Measurements from ENCODE around the gene ANKRD12.

Gene ANKRD12

GRCh38 chr18:9188359-9189231, 52.0 kb downstream of the ANKRD12 start:
- DNase-seq, result no peak

GRCh38 chr18:9189491-9189890, 52.9 kb downstream of the ANKRD12 start:
- DNase-seq, result no peak

GRCh38 chr18:9191658-9192256, 55.2 kb downstream of the ANKRD12 start:
- no peak for DNase-seq

DNA sequence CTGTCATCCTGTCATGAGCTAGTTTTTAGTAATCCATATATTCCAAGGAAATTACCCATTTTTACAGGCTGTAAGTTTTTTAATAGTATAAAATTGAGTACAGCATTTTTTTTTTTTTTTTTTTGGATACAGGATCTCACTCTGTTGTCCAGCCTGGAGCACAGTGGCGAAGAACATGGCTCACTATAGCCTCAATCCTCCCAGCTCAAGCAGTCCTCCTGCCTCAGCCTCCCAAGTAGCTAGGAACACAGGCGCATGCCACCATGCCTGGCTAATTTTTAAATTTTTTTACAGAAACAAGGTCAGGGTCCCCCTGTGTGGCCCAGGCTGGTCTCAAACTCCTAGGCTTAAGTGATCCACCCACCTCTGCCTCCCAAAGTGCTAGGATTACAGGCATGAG, 56.5 kb downstream of the ANKRD12 start:
- DNase-seq, result no peak

DNA sequence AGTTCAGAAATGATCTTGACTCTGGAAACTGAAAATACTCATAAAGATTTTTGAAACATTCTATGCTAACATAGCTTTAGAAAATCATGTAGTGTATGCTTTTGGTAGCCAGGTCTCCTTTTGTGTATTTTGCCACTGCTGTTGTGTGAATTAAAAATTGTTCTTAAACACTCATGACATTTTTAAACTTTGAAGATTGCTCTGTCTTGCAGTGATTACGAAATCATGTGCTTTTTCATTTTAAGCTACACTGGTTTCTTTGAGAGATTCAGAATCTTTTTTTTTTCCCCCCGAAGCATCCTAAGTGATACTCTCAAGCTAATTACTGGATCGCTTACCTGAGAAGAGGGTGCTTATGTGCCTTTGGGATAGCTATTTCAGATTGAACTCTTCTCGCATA, 60.0 kb downstream of the ANKRD12 start:
- no peak for DNase-seq

DNA sequence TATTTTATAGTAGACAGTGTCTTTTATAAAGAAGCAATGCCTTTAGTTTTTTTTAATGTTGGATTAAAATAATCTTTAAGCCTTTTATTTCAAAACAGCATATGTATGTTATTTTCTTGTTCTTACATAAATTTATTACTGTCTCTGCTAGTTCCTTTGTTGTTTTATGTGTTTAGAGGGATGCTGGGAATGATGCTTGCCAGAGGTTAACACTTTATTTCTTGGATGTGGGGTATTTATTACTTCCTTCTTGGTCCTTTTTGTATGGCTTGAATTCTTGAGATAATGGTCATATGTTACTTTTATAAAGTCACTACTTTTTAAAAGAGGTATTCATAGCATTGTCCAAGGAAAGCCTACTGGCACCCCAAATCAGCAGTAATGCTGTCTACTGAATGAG, 63.1 kb downstream of the ANKRD12 start:
- DNase-seq, result no peak

DNA sequence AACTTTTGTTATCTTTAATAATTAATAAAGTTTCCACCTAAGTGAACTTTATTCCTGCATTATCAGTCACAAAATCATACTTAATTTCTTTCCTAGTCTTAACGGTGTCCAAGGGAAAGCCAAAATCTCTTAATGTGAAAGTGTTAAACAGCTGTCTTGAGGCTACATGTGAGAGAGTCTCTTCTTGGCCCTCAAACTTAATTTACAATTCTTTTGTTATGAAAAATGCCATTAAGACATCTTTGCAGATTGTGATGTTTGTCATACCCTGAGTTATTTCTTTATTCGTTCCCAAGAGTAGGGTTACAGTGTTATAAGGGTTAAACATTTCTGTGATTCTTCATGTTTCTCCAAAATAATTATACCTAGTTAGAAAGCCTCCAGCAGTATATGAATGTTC, 64.6 kb downstream of the ANKRD12 start:
- DNase-seq, result no peak

DNA sequence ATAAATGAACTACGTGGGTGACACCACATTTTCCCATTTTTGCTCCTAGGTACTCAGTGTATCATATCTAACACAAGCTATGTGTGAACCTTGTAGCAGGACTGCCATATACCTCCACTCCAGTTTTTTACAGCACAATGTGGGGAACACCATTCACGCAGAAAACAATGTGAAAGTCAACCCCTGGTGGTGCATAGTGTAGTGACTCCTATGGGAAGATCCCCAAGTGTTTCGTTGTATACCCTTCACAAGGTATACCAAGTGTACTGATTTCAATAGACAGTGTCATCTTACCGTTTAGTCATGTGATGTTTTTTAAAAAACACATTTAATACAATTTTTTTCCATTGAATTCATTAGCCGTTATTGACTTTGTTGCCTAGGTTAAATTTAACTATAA, 68.1 kb downstream of the ANKRD12 start:
- DNase-seq, result no peak

- no peak for DNase-seq
Measured at GRCh38 chr18:9206421-9206820, 69.8 kb downstream of the ANKRD12 start.

- no peak for DNase-seq
Measured at GRCh38 chr18:9209279-9209678, 72.7 kb downstream of the ANKRD12 start.

DNA sequence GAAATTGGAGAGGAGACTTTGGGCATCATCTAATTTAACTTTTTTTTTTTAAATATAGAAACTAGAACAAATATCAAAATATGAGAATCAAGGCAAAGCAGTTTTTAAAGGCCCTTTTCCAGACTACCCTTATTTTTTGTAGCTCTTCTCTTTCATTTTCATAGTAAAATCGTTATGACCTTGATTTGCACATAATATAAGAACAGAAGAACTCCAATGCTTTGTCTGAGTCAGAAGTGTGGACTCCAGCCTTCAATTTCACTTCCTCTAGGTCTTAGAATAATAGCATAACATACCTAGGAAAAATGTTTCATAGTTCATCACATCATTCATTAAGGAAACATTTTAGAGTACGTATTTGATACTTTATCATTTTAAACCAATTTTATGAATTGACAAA, 74.4 kb downstream of the ANKRD12 start:
- DNase-seq, result no peak

DNA sequence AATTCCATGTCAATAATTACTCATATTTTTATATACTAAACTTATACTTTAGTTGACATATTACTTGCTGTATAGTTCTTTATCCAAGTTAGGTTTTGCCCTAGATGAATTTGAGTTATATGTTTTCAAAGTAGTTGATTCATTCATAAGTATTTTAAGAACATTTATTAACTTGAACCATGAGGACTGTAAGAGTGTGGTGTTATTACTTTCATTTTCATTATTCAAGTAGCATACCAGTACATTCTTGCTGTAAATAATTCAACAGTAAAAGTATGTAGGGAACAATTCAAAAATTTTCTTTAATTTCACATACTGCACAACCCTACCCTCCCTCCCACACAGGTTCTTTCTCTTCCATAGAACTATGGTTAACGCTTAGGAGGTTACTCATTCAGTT, 75.4 kb downstream of the ANKRD12 start:
- DNase-seq, result no peak

DNA sequence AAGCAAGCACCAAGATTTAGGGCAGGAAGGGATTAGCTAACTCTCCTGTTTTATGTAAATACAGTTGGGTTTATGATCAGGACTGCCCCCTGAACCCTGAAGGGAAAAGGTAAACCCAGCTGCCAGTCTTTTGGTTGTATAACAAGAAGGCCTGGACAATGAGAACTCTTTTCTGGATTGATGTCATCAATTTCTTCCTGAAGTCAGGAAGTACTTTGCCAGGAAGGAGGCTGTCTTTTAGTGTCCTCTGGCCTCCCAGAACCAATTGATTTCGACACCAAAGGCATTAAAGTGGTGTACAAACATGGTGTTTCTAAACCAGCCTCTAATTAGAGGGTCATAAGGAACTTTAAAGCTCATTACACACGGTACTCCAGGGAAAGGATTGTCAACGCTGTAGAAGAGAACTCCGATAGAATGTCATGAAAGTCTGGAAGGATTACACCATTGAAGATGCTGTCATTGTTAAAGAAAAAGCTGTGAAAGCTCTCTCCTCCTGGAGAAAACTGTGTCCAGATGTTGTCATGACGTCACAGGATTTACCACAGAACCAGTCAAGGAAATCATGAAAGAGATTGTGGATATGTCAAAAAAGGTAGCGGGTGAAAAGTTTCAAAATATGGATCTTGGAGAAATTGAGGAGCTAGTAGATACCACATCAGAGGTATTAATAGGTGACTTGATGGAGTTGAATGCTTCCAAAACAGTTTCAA, 78.8 kb downstream of the ANKRD12 start:
- DNase-seq, result no peak

DNA sequence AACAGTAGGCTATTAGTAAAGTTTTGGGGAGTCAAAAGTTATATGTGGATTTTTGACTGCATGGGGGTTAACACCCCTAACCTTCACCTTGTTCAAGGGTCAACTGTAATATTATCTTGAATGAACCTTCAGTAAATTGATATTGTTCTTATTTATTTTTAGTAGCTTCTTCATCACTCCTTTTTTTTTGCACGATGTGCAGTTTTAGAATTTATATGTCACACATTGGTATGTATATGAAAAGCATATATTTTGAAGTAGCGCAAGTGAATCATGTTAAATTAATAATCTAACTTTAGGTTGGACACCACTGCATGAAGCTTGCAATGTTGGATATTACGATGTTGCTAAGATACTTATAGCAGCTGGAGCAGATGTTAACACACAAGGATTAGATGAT, 79.9 kb downstream of the ANKRD12 start:
- no peak for DNase-seq

DNA sequence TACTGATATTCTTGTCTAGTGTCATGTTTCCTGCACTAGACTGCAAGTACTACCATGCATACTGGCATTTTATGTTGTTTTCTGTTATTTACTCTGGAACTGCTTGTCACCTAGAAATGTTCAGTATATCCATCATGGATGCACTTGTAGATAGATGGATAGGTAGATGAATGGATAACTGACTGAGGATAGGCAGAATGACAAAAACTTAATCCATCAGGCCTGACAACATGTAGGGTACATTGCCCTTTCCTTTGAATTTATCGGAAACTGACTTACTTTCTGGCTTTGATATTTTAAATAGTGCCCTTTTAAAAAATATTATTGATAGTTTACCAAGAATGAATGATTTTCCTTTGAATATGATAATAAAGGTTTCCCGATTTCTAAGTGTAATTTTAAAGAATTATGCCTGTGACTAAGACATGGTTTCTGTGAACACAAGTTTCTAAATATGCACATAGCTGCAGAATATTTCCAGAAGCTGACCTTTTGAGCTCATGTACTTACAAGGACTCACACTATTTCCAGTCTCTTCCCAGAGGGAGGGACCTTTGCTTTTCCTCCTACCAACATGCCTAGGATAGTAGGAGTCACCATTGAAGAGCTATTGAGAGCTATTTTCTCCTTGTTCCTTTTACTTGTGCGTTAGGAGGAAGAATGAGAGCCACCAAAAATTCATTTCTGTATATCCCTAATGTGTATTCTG, 81.3 kb downstream of the ANKRD12 start:
- DNase-seq, result no peak

- no peak for DNase-seq
Measured at GRCh38 chr18:9221040-9221439, 84.5 kb downstream of the ANKRD12 start.

DNA sequence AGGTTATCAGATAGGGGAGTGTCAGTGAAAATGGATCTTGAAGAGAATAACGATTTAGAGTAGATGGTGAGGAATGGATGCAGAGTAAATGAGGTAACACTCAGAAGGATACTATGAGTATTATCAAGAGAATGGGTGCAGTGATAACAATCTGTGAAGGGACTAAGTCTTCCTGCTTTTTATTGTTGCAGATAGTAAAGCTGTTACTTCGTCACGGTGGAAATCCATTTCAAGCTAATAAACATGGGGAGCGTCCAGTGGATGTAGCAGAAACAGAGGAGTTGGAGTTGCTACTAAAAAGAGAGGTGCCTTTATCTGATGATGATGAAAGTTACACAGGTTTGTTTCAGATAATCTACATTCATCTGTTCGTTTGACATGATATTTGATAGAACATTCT, 85.1 kb downstream of the ANKRD12 start:
- no peak for DNase-seq

GRCh38 chr18:9223356-9223755, 86.8 kb downstream of the ANKRD12 start:
- DNase-seq, result no peak

- DNase-seq, result no peak
Measured at GRCh38 chr18:9226463-9226862, 89.9 kb downstream of the ANKRD12 start.

DNA sequence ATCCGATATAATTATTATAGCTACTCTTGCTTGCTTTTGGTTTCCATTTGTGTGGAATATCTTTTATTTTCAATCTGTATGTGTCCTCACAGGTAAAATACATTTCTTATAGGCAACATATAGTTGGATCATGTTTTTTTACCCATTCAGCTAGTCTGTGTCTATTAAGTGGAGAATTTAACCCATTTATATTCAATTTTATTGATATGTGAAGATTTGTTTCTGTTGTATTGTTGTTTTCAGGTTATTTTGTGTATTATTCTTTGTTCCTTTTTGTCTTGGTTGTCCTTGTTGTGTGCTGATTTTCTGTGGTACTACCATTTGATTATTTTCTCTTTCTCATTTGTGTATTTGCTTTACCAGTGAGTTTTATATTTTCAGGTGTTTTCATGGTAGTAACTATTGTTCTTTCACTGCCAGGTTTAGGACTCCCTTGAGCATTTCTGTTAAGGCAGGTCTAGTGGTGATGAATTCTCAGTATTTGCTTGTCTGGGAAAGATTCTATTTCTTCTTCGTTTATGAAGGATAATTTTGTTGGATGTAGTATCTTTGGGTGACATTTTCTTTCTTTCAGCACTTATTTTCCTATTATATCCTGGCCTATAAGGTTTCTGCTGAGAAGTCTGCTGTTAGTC, 95.4 kb downstream of the ANKRD12 start:
- DNase-seq, result no peak

DNA sequence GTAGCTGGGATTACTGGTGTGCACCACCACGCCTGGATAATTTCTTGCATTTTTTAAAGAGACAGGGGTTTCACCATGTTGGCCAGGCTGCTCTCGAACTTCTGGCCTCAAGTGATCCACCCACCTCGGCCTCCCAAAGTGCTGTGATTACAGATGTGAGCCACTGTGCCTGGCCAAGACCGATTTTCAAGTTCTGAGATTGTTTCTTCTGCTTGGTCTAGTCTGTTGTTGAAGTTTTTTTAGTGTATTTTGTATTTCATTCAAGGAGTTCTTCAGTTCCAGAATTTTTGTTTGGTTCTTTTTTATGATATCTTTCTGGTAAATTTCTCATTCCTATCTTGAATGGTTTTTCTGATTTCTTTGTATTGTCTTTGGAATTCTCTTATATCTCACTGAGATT, 96.4 kb downstream of the ANKRD12 start:
- DNase-seq, result no peak

GRCh38 chr18:9233771-9234440, 97.3 kb downstream of the ANKRD12 start:
- DNase-seq, result no peak

Measured in cortex of kidney (tissue), 1 donor.